Ramos (cell line): Measurements from ENCODE around the gene SPEM3.

Experiments
- in situ Hi-C: fragments of 300-500 bp; cut with MboI; formaldehyde crosslinking; loops from one replicate; pipeline ENCODE4 v1.14.3; 2022; ENCODE audit warnings: low sequenced_read_pairs; ENCODE audit not compliant: unreplicated experiment

The SPEM3 gene

DNA sequence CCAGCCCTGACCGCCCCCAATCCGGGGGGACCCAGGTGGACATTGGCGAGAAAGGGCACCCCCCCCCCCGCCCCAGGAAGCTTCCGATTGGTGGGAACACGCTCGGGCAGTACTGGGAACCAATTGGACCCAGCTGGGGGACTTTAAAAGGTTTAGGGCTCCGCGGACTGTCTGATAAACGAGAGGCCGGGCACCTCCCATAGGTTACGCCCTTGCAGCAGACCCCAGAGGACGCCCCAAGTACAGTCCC lies 25.0 kb upstream of the SPEM3 start:
- in situ Hi-C loops = no loop called here

DNA sequence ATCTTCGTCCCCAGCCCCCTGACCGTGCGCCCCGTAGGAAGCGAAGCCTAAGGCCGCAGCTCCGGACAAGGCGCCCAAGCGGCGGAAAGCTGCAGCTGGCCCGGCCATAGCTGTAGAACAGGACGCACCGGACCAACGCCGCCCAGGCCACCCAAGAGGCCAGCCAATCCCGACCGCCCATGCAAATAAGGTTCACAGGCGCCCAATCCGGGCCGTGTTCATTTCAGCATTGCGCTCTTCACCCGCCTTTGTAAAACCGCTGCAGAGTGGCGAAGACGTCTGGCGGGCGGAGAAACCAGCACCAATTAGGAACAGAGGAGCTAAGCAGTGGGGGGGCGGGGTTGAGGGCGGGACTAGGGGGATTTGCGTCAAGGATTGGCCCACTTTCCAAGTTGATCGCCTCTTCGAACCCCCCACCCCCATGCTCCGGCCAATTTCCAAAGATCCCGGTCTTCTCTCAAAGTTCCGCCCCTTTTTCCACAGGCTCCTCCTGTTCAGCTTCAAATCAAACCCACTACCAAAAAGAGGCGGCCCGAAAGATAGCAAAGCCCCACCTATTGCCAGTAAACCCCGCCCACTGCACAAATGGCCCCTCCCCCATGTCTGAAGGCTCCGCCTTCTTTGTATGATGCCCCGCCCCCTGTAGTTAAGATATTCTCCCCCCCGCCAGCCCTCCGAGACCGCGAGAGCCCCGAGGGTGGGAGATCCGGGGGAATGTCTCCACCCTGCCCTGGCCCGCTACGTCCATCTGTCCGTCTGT lies 24.5 kb upstream of the SPEM3 start, which contains the start of gene TMEM256:
TSS of gene TMEM256 (minus strand) at position 121 of the 760 bp plus-strand sequence. CDS start at position 108, 13 bp downstream.
- in situ Hi-C loops = no loop called here

DNA sequence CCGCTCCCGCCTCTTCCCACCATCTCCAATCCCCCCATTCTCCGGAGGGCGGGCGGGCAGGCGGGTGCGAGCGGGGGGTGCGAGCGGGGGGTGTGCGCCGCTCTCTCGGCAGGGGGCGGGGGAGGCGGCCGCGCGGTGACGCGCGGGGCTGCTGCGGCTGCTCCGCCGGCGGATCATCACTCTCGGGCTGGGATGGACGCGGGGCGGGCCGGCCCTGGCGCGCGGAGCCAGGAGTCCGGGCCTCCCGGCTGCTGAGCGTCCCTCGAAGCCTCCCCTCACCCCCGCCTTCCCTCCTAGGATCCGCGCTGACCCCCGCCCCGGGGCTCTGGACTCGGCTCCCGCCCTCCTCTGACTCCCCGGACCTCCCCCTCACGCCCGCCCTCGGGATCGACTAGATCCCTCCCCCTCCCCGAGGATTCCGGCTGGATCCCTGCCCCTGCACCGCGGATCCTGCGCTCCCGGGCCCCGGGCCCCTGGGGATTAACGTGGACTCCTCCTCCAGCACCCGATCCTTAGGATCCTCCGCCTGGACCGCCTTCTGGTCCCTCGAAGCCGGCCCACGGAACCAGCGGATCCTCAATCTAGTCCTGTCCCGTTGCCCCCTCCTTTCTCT lies 23.8 kb upstream of the SPEM3 start:
- in situ Hi-C loops = no loop called here

DNA sequence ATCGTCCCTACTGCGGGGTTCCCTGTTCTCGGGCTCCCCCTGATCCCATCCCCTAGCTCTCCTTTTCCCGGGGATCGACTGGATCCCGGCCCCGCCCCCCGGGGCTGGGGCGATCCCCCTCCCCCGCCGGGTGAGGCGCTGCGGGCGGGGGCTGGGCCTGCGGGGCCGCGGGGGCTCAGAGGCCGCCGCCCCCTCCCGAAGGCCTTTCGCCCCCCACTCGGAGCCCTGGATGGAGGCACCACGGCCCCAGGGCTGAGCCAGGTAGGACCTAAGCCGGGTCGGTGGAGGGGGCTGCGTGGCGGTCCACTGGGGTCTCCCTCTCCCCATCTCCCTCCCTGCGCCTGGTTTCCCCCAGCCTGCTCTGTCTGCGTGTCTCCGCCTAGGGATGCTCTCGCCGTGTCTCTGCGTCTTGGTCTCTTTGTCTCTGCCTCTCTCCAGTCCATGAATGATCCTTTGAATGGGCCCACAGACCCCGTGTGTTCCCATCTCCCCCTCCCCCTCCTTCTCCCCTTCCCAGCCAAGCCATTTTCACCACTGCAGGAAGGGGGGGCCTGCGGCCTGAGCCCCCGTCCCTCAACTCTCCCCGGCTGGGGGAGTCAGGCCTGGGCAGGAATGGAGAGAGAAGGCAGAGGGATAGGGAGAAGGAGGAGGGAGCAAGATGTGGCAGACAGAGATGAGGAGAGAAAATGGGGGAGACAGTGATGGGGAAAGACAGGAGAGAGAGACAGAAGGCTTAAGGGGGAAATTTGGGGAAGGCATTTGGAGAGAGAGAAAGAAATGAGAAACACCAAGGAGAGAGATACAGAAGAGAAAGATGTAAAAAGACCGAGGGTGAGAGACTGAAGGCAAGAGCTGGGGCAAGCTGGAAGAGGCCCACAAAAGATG lies 23.1 kb upstream of the SPEM3 start:
- in situ Hi-C loops = no loop called here

DNA sequence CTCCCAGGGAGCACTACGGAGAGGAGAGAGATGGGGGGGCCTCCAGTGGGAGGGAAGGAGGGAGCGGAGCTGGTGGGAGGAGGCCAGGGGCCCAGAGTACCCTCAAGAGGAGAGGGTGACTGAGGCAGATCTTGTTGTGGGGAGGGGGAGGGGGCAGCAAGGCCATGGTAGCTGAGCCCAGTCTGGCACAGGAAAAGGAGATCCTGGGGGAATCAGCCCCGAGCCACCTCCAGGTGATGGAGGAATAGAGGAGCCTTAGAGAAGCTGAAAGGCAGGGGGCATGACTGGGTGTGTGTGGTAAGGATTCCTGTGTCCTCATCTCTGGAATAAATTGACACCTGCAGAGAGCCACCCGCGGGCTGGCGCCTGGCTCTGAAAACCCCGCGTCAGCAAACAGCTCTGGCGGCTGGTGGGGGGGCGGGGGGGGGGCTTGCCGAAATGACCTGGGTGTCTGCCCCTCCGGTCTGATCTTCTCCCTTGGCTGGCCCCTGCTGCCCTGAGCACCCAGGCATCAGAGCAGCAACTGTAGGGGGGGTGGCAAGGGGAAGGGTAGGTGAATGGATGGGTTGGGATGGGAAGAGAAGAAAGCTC lies 22.3 kb upstream of the SPEM3 start:
- in situ Hi-C loops = no loop called here

DNA sequence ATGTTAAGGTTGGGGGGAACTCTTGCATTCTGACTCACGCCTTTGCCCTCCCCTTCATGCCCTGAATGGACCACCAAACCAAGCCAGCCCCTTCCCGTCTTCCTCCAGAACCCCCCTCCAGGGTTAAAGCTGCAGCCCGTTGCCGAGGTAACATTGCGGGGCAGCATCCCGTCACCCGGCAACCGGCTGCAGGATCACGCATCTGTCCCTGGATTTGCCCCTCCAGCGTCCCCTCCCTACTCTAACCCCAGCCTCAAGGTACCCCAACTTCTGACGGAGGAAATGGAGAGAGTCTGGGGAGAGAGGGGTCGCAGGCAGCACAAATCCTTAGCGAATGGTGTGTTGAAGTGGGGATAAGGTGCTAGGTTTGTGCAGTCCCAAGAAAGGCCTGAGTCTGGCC lies 21.6 kb upstream of the SPEM3 start:
- in situ Hi-C loops = no loop called here

DNA sequence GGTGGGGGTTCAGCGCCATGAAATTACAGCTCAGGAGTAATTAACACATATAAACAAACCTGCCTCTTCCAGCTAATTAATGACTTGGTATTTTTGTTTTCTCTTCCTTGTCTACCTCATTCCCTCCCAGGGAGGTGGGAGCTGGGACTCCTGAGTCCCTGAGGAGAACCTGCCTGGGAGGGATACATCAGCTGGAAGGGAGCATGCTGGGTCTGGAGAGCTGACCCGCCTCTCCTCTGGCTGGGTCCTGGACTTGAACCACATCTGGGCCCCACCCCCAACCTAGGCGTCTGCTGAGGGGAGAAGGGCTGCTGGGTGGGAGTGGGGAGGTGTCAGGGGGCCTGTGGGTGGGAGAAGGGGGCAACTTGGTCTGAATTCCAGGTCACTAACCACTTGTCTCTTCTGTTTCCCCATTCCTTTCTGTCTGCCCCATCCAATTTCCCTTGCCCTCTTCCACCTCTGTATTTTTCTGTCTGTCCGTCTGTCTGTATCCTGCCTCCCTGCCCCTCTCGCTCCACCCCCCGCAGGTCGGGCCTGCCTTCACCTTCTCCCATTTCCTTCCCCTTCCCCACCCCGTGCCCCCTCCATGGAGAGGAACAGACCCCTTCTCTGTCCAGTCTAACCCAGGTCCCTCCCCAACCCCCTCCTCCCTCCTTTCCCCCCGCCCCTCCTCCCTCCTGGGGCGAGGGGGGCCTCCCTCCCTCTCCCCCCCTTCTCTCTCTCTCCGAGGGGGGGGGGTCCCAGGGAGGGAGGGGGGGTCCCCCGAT lies 21.0 kb upstream of the SPEM3 start, which contains the start of gene NLGN2:
TSS of gene NLGN2 (plus strand) at position 361 of the 767 bp plus-strand sequence. CDS start 411 bp downstream, outside the sequence.
- in situ Hi-C loops = no loop called here

DNA sequence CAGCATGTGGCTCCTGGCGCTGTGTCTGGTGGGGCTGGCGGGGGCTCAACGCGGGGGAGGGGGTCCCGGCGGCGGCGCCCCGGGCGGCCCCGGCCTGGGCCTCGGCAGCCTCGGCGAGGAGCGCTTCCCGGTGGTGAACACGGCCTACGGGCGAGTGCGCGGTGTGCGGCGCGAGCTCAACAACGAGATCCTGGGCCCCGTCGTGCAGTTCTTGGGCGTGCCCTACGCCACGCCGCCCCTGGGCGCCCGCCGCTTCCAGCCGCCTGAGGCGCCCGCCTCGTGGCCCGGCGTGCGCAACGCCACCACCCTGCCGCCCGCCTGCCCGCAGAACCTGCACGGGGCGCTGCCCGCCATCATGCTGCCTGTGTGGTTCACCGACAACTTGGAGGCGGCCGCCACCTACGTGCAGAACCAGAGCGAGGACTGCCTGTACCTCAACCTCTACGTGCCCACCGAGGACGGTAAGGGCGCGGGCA lies 20.4 kb upstream of the SPEM3 start:
- in situ Hi-C loops = no loop called here

DNA sequence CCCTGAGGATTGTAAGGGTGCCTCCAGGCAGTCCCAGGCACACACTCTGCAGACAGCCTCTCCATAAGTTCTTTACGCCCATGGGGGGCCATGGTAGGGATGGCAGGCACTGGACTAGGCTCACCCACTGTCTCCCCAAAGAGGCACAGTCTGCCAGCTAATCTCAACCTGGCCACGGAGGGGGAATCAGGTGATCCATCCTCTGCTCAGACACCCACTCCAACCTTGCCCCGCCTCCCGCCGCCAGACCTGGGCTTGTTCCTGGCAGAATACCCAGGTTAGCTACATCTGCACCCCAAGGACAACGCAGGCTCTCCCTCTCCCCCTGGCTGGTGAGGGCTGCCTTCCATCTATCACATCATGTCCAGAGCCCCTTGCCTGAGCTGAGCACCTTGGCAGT lies 19.8 kb upstream of the SPEM3 start:
- in situ Hi-C loops = no loop called here

DNA sequence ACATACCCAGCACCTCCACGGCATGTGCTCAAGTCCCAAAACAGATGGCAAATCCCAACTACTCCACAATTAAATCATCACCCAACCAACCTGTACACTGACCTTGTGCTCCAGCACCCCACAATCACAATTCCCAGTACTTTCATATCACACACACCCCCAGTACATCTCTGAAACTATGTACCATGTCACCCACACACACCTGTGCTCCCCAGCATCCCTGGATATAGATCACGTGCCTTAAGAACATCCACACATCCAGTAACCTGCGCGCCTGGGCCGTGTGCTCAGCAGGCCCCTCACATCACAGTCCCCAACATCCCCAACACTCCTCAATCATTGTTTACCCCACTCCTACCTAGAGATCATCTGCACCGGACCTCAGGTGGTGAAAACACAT lies 18.9 kb upstream of the SPEM3 start:
- in situ Hi-C loops = no loop called here

DNA sequence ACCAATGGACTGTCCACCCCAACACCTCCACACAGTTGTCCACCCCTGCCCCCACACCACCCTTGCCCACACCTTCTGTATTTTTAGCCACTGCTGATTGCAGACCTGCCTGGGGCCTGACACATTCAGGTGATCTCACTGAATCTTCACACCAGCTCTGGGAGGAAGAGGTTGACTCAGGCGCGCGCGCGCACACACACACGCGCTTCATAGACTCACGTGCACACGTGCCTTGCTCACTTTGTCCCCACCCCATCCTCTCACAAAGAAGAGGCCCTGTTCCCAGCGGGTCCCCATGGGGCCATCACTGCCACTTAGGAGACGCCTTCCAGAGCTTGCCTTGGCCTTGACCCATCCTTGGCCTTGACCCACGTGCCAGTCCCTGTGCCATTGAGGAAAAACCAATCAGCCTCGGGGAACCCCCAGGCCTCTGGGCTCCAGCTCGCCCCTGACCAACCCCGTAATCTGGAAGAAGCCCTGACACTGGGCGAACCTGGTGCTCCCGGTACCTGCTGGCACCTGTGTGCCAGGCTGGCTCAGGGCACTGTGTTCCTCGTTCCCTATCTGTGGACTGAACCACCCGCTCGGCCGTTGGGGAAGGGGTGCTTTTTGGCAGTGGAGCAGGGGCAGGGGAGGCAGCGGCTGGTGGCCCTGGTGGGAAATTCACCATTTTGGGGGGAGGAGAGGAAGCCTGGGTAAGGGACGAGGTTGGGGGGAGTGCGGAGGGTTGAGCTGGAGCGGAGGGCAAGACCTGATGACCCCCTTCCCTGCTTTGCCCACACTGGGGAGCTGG lies 17.8 kb upstream of the SPEM3 start:
- in situ Hi-C loops = no loop called here

DNA sequence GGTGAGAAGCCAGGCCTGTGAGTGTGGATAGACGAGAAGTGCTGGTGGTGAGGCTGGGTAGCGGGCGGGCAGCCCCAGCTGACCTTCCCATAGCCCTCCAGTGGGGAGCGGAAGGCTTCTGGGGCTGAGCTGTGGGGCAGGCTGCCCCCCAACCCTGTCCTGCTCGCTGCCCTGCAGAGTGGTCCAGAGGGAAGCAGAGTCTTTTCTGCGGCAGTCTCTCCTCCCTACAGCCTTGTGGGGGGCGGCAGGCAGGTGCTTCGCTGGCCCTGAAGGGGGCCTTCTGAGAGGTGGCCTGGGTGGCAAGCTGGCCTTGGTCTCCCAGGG lies 17.3 kb upstream of the SPEM3 start:
- in situ Hi-C loops = no loop called here

DNA sequence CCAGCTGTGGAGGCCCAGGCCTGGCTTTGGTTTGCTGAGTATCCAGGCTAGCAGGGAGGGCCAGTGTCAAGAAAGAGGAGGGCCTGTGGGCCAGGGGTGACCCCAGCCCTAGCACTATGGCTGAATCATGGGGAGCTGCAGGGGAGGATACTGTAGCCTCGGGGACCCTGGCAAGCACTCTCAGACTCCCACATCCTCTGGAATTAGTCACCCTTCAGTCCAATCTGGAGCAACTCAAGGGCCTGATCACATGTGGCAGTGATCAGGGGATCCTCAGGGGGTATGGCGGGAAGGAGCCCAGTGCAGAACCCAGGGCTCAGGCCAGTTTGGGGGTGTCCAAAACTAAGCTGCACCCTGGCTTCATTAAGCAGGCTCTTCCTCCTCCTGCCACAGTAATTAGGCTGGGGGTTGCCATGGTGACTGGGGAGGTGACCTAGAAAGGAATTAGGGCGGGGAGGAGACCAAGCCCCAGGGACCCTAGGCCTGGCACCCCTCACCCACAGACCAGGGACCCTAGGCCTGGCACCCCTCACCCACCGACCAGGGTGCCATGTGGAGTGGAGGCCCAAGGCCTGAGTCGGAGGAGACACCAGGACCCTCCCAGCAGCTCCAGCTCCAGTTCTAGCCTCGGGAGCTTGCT lies 15.2 kb upstream of the SPEM3 start:
- in situ Hi-C loops = no loop called here

DNA sequence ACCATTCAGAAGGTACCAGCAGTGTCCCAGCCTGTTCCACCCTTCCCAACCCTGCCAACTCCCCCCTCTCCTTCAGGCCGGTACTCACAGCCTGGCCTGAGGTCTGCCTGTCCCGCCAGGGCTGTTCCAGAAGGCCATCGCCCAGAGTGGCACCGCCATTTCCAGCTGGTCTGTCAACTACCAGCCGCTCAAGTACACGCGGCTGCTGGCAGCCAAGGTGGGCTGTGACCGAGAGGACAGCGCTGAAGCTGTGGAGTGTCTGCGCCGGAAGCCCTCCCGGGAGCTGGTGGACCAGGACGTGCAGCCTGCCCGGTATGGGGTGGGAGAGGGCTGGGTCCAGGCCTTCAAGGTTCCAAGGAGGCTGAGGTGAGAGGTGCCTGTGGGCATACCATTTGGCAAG lies 13.8 kb upstream of the SPEM3 start:
- in situ Hi-C loops = no loop called here

DNA sequence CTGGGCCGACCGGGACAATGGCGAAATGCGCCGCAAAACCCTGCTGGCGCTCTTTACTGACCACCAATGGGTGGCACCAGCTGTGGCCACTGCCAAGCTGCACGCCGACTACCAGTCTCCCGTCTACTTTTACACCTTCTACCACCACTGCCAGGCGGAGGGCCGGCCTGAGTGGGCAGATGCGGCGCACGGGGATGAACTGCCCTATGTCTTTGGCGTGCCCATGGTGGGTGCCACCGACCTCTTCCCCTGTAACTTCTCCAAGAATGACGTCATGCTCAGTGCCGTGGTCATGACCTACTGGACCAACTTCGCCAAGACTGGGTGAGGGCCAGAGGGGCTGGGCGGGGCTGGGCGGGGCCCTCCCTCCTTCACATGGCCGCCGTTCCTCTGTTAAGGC lies 12.9 kb upstream of the SPEM3 start:
- in situ Hi-C loops = no loop called here

DNA sequence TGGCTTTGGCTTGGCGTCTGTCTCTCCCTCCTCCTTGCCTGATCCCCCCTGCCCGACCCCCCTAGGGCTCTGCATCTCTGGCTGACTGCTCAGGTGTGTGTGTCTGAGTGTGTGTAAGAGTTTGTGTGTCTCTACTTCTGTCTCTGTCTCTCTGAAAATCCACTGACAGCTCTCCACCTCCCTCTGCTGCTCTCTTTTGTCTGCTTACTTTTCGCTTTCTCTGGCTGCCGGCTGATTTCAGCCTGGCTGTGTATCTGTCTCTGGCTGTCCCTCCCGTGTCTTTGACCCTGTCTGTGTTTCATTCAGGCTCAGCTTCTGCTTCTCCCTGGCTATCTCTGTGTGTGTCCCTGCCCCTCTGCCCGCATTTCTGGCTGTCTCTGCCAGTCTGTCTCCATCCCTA lies 12.3 kb upstream of the SPEM3 start:
- in situ Hi-C loops = no loop called here

DNA sequence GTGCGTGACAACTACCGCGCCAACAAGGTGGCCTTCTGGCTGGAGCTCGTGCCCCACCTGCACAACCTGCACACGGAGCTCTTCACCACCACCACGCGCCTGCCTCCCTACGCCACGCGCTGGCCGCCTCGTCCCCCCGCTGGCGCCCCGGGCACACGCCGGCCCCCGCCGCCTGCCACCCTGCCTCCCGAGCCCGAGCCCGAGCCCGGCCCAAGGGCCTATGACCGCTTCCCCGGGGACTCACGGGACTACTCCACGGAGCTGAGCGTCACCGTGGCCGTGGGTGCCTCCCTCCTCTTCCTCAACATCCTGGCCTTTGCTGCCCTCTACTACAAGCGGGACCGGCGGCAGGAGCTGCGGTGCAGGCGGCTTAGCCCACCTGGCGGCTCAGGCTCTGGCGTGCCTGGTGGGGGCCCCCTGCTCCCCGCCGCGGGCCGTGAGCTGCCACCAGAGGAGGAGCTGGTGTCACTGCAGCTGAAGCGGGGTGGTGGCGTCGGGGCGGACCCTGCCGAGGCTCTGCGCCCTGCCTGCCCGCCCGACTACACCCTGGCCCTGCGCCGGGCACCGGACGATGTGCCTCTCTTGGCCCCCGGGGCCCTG lies 11.5 kb upstream of the SPEM3 start:
- in situ Hi-C loops = no loop called here

DNA sequence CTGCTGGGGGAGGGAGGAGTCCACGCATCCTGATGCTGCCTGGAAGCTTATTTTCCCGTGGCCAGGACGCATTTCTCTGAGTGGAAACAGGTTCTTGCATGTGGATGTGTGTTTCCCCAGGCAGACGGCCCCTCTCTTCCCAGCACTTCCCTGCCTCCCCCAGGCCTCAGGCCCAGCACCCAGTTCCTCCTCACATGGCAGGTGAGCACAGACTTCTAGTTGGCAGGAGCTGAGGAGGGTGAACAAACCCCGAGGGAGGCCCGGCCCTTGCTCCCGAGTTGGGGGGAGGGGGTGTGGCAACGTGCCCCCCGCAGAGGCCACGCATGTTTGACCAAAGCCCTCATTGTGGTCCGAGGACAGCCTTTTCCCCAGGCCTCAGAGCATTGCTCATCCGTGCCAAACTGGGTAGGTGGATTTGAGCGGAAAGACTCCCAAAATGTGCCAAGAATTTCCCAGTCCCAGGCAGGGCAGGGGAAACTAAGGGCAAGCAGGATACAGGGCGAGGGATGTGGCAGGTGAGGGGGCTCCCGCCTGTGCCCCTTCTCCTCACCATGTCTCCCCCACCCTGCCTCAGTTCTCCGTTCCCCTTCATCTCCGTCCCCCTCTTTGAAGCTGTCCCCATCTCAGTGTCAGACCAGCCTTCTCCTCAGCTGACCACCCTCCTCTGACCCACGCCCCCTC lies 10.0 kb upstream of the SPEM3 start:
- in situ Hi-C loops = no loop called here
